DND-41 (cell line): ENCODE data around the gene PIGU.

Source experiments
- EZH2 ChIP-seq: IDR thresholded peaks from 3 replicates; pipeline ENCODE4 v1.6.1; 2012; ENCODE audit warnings: borderline replicate concordance, low read depth, mild to moderate bottlenecking, moderate library complexity, low read length, inconsistent platforms; ENCODE audit not compliant: severe bottlenecking
- TF ChIP-seq, protein P1 (sequence below): IDR thresholded peaks from 2 replicates; pipeline ENCODE4 v1.5.1; 2012; ENCODE audit warnings: borderline replicate concordance, low read length, moderate library complexity, mild to moderate bottlenecking; ENCODE audit not compliant: poor library complexity, severe bottlenecking; ENCODE audit errors: extremely low read depth

DNA sequence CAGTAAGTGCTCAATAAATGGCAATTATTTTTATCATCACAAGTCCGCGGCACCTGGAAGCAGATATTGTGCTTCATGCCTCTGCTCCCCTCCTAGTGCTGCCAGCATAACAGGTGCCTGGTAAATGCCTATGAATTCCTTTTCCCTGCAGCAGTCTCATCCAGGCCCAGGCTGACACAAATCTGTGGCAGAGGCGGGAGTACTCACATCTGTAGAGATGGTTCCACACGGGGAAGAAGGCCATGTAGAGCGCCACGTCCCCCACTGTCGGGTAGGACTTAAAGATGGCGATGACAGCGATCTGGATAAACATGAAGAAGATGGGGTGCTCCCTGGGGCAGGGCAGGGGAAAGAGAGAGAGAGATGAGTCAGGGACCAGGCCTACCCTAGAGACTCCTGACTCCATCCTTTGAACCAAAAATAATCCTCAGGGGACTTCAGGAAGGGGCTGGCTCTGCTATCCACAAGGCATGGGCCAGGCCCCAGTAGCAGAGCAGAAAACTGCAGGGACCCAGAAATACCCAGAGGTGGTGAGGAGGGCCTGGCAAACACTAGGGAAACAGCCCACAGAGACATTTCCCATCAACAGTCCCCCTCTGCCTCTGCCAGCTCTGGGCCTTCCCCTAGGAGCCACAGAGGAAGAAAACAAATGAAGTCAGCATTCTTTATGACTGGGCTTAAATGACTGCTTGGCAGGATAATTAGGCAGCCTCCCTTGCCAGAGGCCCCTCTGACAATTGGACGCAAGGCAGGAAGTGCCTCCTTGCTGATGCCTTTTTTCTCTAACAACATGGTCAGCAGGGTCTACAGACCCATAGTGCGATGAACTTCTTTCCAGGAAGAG lies 95.3 kb downstream of the PIGU start:
- TF ChIP-seq, protein P1, sequence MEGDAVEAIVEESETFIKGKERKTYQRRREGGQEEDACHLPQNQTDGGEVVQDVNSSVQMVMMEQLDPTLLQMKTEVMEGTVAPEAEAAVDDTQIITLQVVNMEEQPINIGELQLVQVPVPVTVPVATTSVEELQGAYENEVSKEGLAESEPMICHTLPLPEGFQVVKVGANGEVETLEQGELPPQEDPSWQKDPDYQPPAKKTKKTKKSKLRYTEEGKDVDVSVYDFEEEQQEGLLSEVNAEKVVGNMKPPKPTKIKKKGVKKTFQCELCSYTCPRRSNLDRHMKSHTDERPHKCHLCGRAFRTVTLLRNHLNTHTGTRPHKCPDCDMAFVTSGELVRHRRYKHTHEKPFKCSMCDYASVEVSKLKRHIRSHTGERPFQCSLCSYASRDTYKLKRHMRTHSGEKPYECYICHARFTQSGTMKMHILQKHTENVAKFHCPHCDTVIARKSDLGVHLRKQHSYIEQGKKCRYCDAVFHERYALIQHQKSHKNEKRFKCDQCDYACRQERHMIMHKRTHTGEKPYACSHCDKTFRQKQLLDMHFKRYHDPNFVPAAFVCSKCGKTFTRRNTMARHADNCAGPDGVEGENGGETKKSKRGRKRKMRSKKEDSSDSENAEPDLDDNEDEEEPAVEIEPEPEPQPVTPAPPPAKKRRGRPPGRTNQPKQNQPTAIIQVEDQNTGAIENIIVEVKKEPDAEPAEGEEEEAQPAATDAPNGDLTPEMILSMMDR, result no peak
- no peak for TF ChIP-seq EZH2
